Measurements from ENCODE around the gene BBIP1. TPM values are rescaled to one million over a fixed set of nuclear protein-coding genes. Genes with fewer than 3 reads are reported as not detected.
A peak's percentile ranks its signal among the peaks of the same experiment; 100 is the strongest.

The BBIP1 gene
- total RNA-seq, 2 donors from 2014 or later: 30.8 to 36.4 TPM

DNA sequence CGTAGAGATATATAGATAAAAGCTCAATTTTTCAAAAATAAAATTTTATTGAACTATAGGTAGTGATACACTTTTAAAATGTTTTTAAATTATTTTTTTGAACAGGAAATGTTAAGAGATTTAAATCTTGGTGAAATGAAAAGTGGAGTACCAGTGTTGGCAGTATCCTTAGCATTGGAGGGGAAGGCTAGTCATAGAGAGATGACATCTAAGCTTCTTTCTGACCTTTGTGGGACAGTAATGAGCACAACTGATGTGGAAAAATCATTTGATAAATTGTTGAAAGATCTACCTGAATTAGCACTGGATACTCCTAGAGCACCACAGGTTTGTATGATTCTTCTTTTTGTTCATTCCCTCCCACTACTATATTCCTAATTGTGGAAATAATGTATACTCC lies 31.4 kb downstream of the BBIP1 start:
- no peaks in the 10 kb centered on the region for H3K27me3 Mint-ChIP-seq
- ATAC-seq: no peak
- peak overlapping the region; percentile 12 for H3K4me3 Mint-ChIP-seq
- peaks cover 35% of the 10 kb centered on the region for H3K4me1 Mint-ChIP-seq
- H3K36me3 Mint-ChIP-seq (ENCODE audit: low read depth): peaks cover 10% of the 10 kb centered on the region
- H3K27ac Mint-ChIP-seq: no peak overlapping the region
- H3K9me3 ChIP-seq (ENCODE audit: control insufficient read depth, low read length, poor library complexity, severe bottlenecking): no peaks in the 10 kb centered on the region
- DNase-seq: no peak

DNA sequence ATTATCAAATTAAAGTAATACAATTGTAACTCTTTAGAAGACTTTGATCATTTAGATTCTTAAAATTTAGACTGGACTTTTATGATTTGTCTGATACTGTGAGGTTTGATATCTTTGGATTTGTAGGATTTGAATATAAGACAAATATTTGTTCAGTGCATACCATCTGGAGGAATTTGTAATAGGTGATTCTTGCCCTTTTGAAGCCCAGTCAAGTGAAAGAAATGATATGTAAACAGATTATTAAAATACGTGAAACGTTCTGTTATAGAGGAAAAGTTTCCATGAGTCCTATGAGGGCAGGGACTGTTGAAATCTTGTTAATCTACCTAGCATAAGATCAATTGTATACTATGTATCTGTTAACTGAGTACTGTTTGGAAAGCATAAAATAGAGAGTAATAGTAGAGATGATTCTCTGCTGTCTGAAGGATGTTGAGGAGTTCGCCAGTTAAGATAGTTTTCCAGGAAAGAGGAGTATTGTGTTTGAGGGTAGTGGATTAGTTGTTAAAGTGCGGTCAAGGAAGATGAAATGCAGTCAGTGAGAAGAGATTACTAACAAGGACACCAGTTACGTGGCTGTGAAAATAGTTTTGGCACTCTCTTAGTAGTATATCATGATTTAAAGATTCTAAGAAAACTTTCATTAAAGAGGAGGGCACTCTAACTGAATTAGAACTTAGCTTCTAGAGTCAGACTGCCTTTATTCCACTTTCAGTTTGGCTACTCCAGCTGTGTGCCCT lies 32.9 kb downstream of the BBIP1 start:
- H3K9me3 ChIP-seq (ENCODE audit: control insufficient read depth, low read length, poor library complexity, severe bottlenecking): no peaks in the 10 kb centered on the region
- Mint-ChIP-seq H3K4me3 (peak overlapping the region; percentile 63), H3K27me3 (no peaks in the 10 kb centered on the region), H3K4me1 (peaks cover 41% of the 10 kb centered on the region), H3K27ac (peak overlapping the region; percentile 91), H3K36me3 (ENCODE audit: low read depth) (peaks cover 13% of the 10 kb centered on the region)
- no peak for ATAC-seq
- no peak for DNase-seq

DNA sequence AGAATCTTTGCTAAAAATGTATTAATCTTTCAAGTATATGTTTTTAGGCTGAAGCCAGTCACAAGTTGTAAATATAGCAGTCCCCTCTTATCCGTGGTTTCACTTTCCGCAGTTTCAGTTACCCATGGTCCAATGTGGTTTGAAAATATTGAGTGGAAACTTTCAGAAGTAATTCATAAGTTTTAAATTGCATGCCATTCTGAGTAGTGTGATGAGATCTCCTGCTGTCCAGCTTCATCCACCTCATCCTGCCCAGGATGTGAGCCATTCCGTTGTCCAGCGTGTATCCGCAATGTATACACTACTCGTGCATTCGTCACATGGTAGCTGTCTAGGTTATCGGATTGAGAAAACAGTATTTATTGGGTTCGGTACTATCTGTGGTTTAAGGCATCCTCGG lies 35.1 kb downstream of the BBIP1 start:
- Mint-ChIP-seq H3K27me3 (no peaks in the 10 kb centered on the region), H3K4me1 (peaks cover 48% of the 10 kb centered on the region), H3K4me3 (peak overlapping the region; percentile 71), H3K27ac (peak overlapping the region; percentile 81), H3K36me3 (ENCODE audit: low read depth) (peaks cover 15% of the 10 kb centered on the region)
- ATAC-seq (no peak), DNase-seq (no peak)
- H3K9me3 ChIP-seq (ENCODE audit: control insufficient read depth, low read length, poor library complexity, severe bottlenecking): no peaks in the 10 kb centered on the region

DNA sequence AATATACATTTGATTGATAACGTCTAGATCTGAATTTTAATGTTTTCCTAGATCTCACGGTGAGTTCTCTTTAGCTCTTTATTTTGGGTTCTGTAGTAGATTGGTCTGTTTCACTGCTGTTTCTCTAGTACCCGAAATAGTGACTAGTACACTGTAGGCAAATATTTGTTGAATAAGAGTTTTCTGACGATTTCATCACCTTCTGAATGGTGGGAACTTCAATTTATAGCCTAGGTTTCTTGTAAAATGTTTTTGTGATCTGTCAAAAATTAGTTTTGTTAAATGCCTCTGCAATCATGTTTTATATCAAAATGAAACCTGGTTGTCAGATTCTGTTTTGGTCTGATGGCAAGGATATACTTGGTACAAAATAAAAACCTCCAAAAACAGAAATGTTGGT lies 37.1 kb downstream of the BBIP1 start:
- no peaks in the 10 kb centered on the region for H3K27me3 Mint-ChIP-seq
- H3K36me3 Mint-ChIP-seq (ENCODE audit: low read depth): peaks cover 18% of the 10 kb centered on the region
- H3K9me3 ChIP-seq (ENCODE audit: control insufficient read depth, low read length, poor library complexity, severe bottlenecking): no peaks in the 10 kb centered on the region
- H3K4me1 Mint-ChIP-seq: peaks cover 58% of the 10 kb centered on the region
- peak overlapping the region; percentile 93 for H3K27ac Mint-ChIP-seq
- no peak for DNase-seq
- ATAC-seq: no peak
- peak overlapping the region; percentile 39 for H3K4me3 Mint-ChIP-seq

DNA sequence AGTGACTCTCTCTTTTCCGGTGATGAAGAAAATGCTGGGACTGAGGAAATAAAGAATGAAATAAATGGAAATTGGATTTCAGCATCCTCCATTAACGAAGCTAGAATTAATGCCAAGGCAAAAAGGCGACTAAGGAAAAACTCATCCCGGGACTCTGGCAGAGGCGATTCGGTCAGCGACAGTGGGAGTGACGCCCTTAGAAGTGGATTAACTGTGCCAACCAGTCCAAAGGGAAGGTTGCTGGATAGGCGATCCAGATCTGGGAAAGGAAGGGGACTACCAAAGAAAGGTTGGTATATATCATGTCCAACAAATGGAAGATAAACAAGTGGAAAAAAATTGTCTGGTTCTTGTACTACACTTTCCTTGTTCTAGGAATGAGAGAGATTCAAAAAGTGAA lies 37.7 kb downstream of the BBIP1 start:
- H3K27me3 Mint-ChIP-seq: no peaks in the 10 kb centered on the region
- H3K27ac Mint-ChIP-seq: peak overlapping the region; percentile 93
- no peak for DNase-seq
- peak overlapping the region; percentile 53 for H3K4me3 Mint-ChIP-seq
- no peak for ATAC-seq
- no peaks in the 10 kb centered on the region for H3K9me3 ChIP-seq (ENCODE audit: control insufficient read depth, low read length, poor library complexity, severe bottlenecking)
- peaks cover 17% of the 10 kb centered on the region for H3K36me3 Mint-ChIP-seq (ENCODE audit: low read depth)
- H3K4me1 Mint-ChIP-seq: peaks cover 57% of the 10 kb centered on the region

DNA sequence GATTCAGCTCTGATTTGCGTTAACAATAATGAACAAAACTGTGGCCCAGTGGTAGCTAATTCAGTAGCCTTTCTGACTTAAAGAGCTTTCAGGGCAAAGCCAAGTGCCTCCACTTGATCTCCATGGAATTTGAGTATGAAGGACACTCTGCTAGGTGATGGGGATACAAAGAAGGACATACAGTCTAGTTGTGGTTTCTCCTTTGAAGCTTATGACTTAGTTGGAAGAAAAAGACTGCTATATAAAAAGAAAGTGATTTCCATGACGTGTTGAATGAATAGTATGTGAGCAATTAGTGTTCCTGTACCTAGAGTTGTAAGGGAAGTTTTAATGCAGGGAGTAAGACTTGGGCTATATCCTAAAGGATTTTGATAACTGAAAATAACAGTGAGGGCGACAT lies 39.0 kb downstream of the BBIP1 start:
- no peak for DNase-seq
- Mint-ChIP-seq H3K4me1 (peaks cover 54% of the 10 kb centered on the region), H3K36me3 (ENCODE audit: low read depth) (peaks cover 13% of the 10 kb centered on the region), H3K27me3 (no peaks in the 10 kb centered on the region), H3K4me3 (peak overlapping the region; percentile 41), H3K27ac (peak overlapping the region; percentile 93)
- no peaks in the 10 kb centered on the region for H3K9me3 ChIP-seq (ENCODE audit: control insufficient read depth, low read length, poor library complexity, severe bottlenecking)
- peak; percentile 21 for ATAC-seq

DNA sequence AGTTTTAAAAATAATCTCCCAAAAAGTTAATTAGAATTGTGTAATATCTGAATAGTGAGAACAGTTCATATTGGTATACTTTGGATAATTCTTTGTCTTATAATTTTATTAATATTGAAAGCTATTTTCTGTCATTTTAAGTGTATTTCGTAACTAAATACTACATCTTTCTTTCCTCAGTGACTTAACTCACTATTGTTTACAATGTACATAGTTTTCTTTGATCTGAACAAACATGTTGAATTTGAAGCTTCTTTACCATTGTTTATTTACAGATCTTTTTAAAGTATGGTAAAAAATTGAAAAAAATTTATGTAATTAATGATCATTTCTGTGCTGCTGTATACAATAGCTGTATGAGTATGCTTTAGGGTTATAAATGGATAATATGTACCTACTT lies 42.2 kb downstream of the BBIP1 start:
- H3K4me3 Mint-ChIP-seq: no peak overlapping the region
- H3K9me3 ChIP-seq (ENCODE audit: control insufficient read depth, low read length, poor library complexity, severe bottlenecking): no peaks in the 10 kb centered on the region
- H3K27ac Mint-ChIP-seq: peak overlapping the region; percentile 93
- no peak for DNase-seq
- H3K36me3 Mint-ChIP-seq (ENCODE audit: low read depth): peaks cover 10% of the 10 kb centered on the region
- ATAC-seq: no peak
- H3K27me3 Mint-ChIP-seq: no peaks in the 10 kb centered on the region
- peaks cover 40% of the 10 kb centered on the region for H3K4me1 Mint-ChIP-seq

DNA sequence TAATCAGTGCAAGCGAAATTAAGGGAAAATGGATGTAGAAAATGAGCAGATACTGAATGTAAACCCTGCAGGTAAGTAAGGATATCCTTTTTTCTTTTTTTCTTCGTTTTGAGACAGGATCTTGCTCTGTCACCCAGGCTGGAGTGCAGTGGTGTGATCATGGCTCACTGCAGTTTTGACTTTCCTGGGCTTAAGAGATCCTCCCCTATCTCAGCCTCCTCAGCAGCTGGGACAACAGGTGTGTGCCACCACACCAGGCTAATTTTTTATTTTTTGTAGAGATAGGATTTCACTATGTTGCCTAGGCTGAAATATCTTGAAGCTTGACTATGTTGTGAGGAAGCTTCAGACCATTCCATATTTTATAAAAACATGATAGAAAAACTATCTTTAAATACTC lies 43.0 kb downstream of the BBIP1 start:
- H3K27ac Mint-ChIP-seq: peak overlapping the region; percentile 82
- H3K4me3 Mint-ChIP-seq: peak overlapping the region; percentile 52
- peaks cover 40% of the 10 kb centered on the region for H3K4me1 Mint-ChIP-seq
- no peaks in the 10 kb centered on the region for H3K27me3 Mint-ChIP-seq
- no peaks in the 10 kb centered on the region for H3K9me3 ChIP-seq (ENCODE audit: control insufficient read depth, low read length, poor library complexity, severe bottlenecking)
- DNase-seq (no peak), ATAC-seq (no peak)
- H3K36me3 Mint-ChIP-seq (ENCODE audit: low read depth): peaks cover 9% of the 10 kb centered on the region

DNA sequence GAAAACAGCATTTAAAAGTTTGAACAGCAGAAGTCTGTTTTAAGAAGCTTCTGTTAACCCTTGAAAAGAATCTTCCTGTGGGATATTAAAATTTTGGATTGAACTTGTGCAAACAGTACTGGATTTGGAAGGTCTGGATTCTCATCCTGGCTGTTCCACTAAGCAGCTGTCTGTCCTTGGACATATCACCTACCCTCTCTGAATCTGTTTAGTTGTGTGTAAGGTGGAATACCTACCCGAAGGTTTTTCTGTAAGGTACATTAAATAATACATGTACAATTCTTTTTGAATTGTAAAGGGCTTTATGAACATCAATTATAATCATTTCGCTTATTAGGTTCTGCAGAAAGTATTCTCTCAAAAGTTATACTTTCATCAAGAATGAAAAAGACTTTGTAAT lies 45.0 kb downstream of the BBIP1 start:
- peaks cover 6% of the 10 kb centered on the region for H3K36me3 Mint-ChIP-seq (ENCODE audit: low read depth)
- H3K4me1 Mint-ChIP-seq: peaks cover 44% of the 10 kb centered on the region
- no peaks in the 10 kb centered on the region for H3K9me3 ChIP-seq (ENCODE audit: control insufficient read depth, low read length, poor library complexity, severe bottlenecking)
- ATAC-seq (no peak), DNase-seq (no peak)
- H3K27ac Mint-ChIP-seq: peak overlapping the region; percentile 100
- H3K27me3 Mint-ChIP-seq: no peaks in the 10 kb centered on the region
- H3K4me3 Mint-ChIP-seq: peak overlapping the region; percentile 82

DNA sequence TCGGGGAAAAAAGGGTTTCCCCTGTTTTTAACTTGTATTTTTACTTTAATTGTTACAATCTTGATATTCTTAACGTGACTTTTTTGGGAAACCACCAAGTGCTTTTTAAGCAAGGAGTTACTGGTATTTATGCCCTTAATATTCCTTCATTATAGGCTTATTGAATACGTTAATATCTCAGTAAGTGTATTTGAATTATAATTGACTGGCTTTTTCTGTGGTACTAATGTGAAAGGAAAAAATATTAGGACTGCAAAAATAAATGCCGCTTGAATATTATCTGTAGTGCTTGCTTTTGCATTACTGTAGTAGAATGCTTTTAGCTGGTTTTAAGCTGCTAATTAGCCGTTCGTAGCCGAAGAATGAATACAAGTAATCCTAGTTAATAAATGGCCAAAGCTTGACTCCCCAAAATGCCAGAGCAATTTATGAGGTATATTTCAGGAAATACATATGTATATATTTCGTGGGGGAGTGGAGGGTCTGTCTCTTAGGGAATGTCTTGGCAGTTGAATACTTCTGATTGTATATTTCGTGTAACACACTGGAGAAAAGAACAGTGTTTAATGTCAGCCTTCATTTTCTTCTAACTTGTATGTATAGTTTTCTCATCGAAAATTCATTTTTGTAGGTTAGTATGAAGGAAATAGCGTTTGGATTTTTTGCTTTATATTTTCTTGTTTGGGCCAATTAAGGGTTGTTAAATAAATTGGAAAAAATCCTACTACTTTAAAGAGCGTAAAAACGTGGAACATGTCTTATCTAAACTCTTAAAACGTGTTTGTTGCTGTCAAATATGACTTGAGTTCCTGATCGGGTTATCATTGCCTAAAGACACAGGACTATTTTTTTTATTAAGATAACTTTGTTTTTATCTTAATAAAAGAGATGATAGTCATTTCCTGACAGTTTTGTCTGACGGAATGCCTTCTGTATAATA lies 45.7 kb downstream of the BBIP1 start:
- peak overlapping the region; percentile 92 for H3K4me3 Mint-ChIP-seq
- H3K27me3 Mint-ChIP-seq: no peaks in the 10 kb centered on the region
- no peaks in the 10 kb centered on the region for H3K9me3 ChIP-seq (ENCODE audit: control insufficient read depth, low read length, poor library complexity, severe bottlenecking)
- peaks cover 41% of the 10 kb centered on the region for H3K4me1 Mint-ChIP-seq
- ATAC-seq (no peak), DNase-seq (no peak)
- peaks cover 3% of the 10 kb centered on the region for H3K36me3 Mint-ChIP-seq (ENCODE audit: low read depth)
- peak overlapping the region; percentile 100 for H3K27ac Mint-ChIP-seq

DNA sequence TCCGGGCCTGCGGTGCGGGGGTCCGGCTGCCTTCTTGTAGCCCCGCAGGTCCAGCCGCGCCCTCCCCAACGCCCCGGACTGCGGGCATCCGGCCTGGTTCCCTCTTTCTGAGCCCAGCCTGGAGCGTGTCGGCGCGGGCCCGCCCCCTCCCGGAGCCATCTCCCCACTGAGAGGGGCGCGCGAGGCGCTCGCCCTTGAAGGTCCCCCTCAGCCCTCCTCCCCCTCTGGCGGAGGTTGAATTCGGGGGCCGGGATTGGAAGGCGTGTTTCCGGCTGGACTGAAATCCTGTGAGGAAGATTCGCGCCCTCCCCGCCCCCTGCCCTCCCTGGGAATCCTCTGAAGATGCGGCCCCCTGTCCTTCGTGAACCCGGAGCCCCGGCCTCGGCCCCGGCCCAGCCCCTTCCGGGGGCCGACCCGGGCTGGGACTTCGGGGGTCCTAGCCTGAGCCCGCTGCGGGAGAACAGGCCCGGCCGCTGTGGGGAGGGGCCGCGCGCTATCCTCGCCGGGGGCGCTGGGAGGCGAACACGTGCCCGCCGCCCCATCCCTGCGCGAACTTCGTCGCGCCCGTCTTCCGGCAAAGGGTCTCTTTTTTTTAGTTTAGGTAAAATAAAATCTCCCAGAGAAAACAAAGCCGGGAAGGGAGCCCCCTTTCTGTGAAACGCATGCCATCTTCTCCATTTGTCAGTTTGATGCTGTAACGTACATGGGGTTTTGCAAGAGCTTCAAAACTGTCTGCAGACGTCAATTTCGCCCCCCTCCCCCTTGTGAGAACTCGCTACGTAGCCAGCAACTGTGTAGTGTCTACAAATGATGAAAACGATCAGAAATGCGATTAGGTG lies 46.6 kb downstream of the BBIP1 start:
- Mint-ChIP-seq H3K36me3 (ENCODE audit: low read depth) (peaks cover 3% of the 10 kb centered on the region), H3K27ac (peak overlapping the region; percentile 100), H3K27me3 (no peaks in the 10 kb centered on the region), H3K4me1 (peaks cover 39% of the 10 kb centered on the region), H3K4me3 (peak overlapping the region; percentile 92)
- DNase-seq (peak; percentile 59 to 79 (median 70)), ATAC-seq (peak; percentile 75)
- H3K9me3 ChIP-seq (ENCODE audit: control insufficient read depth, low read length, poor library complexity, severe bottlenecking): no peaks in the 10 kb centered on the region

DNA sequence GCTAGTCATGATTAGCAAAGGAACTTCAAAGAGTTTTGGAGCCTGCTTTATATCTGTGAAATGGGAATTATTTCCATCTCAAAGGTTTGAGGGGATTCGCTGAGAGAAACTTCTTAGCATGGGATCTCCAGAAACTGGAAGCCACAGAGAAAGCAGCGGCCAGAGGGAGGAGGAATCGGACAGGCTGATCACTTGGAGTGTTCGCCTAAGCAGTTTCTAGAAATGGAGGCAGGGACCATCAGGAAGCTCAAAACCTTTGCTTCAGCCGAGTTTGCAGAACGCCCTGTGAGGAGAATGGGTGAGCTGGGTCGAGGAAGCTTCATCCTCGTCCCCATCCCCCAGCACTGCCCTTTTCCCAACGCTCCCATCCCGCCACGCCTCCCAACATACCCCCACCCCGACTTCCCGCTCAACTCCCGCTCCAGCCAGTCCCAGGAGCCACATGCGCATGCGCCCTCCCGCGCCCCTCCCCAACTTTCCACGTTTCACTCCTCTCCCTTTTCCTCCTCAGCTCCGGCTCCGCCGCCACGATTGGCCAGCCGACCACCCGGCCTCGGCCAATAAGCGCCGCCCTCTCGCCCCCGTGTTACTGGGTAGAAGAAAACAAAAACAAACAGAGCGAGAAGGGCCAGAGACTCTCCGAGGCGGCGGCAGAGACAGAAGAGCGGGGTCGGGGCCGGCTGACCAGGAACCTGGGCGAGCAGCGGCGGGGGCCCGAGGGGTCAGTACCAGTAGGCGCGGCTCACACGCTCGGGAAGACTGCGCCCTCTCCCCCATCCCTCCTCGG lies 47.5 kb downstream of the BBIP1 start, which contains the start of gene PDCD4:
Gene PDCD4 (plus strand): TSS at position 631 of the 787 bp plus-strand sequence. CDS start 4,100 bp downstream, outside the sequence.
- Mint-ChIP-seq H3K36me3 (ENCODE audit: low read depth) (peaks cover 3% of the 10 kb centered on the region), H3K4me3 (peak within 1 kb of the TSS; percentile 92), H3K4me1 (peaks cover 45% of the 10 kb centered on the region), H3K27me3 (no peaks in the 10 kb centered on the region), H3K27ac (peak within 1 kb of the TSS; percentile 100)
- no peaks in the 10 kb centered on the region for H3K9me3 ChIP-seq (ENCODE audit: control insufficient read depth, low read length, poor library complexity, severe bottlenecking)
- DNase-seq (peak; percentile 92 to 93 (median 93)), ATAC-seq (peak; percentile 75)
